WTC11 (cell line): ENCODE measurements around the gene SLC16A14. TPM values are rescaled to one million over a fixed set of nuclear protein-coding genes. Genes with fewer than 3 reads are reported as not detected.
A peak's percentile ranks its signal among the peaks of the same experiment; 100 is the strongest.

Source experiments
- ATAC-seq: fragments of 200-7000 bp; cut with Tn5 transposase; 2 replicates; pipeline ENCODE4 v1.10.0; 2021; ENCODE audit warnings: mild to moderate bottlenecking, moderate library complexity
- CTCF ChIA-PET: fragments of 300-600 bp; sonication (Branson Sonifier 250); formaldehyde crosslinking; loops from one replicate; lab custom pipeline; 2021; ENCODE audit warnings: antibody characterized with exemption; lab: Charles Lee
- POLR2A ChIA-PET: fragments of 350-600 bp; sonication (Branson Sonifier 250); formaldehyde crosslinking; loops from one replicate; lab custom pipeline; 2021; ENCODE audit warnings: antibody characterized with exemption; lab: Charles Lee
- DNase-seq: peaks from one replicate; pipeline ENCODE4 v3.0.0; 2021; ENCODE audit warnings: low spot score
- H3K27ac Mint-ChIP-seq: 2 replicates; pipeline ENCODE4 v1.8.0; 2021; ENCODE audit warnings: mixed read lengths
- H3K27me3 Mint-ChIP-seq: 2 replicates; pipeline ENCODE4 v1.8.0; 2021; ENCODE audit warnings: low read depth, mild to moderate bottlenecking, moderate library complexity, mixed read lengths
- H3K36me3 Mint-ChIP-seq: 2 replicates; pipeline ENCODE4 v1.8.0; 2021; ENCODE audit warnings: mixed read lengths
- H3K4me1 Mint-ChIP-seq: 2 replicates; pipeline ENCODE4 v1.8.0; 2022; ENCODE audit warnings: mixed read lengths
- H3K4me3 Mint-ChIP-seq: 2 replicates; pipeline ENCODE4 v1.8.0; 2021; ENCODE audit warnings: mild to moderate bottlenecking, moderate library complexity, mixed read lengths
- H3K9me3 Mint-ChIP-seq: 2 replicates; pipeline ENCODE4 v1.8.0; 2021; ENCODE audit warnings: mixed read lengths
- CREB1 ChIP-seq: sonication (generic); formaldehyde crosslinking; IDR thresholded peaks from 2 replicates; pipeline ENCODE4 v1.8.0; 2023; ENCODE audit warnings: mild to moderate bottlenecking, missing genetic modification reagents
- CREM ChIP-seq: sonication (generic); formaldehyde crosslinking; IDR thresholded peaks from 2 replicates; pipeline ENCODE4 v1.8.1; 2022; ENCODE audit warnings: mild to moderate bottlenecking, missing genetic modification reagents, moderate library complexity
- ESRRA ChIP-seq: sonication (generic); formaldehyde crosslinking; IDR thresholded peaks from 2 replicates; pipeline ENCODE4 v1.8.1; 2022; ENCODE audit warnings: mild to moderate bottlenecking, missing genetic modification reagents, borderline replicate concordance
- FOXP1 ChIP-seq: sonication (generic); formaldehyde crosslinking; IDR thresholded peaks from 2 replicates; pipeline ENCODE4 v1.8.0; 2022; ENCODE audit warnings: missing genetic modification reagents, mild to moderate bottlenecking, moderate library complexity, borderline replicate concordance
- IRF2 ChIP-seq: sonication (generic); formaldehyde crosslinking; IDR thresholded peaks from 2 replicates; pipeline ENCODE4 v1.8.0; 2022; ENCODE audit warnings: low read depth, missing genetic modification reagents, borderline replicate concordance
- KAT7 ChIP-seq: sonication (generic); formaldehyde crosslinking; IDR thresholded peaks from 2 replicates; pipeline ENCODE4 v1.8.1; 2023; ENCODE audit warnings: missing genetic modification reagents, mild to moderate bottlenecking, borderline replicate concordance
- NR1H2 ChIP-seq: sonication (generic); formaldehyde crosslinking; IDR thresholded peaks from 2 replicates; pipeline ENCODE4 v1.9.0; 2021; ENCODE audit warnings: mild to moderate bottlenecking, moderate library complexity, missing genetic modification reagents
- RORB ChIP-seq: fragments of 250-450 bp; sonication (Bioruptor Pico); IDR thresholded peaks from 2 replicates; pipeline ENCODE4 v1.9.0; 2021; ENCODE audit warnings: mild to moderate bottlenecking
- TCF7 ChIP-seq: sonication (generic); formaldehyde crosslinking; IDR thresholded peaks from 2 replicates; pipeline ENCODE4 v1.8.0; 2022; ENCODE audit warnings: mild to moderate bottlenecking, low read depth, missing genetic modification reagents, moderate library complexity
- ZBTB21 ChIP-seq: sonication (generic); formaldehyde crosslinking; IDR thresholded peaks from 2 replicates; pipeline ENCODE4 v1.8.1; 2023; ENCODE audit warnings: mild to moderate bottlenecking, missing genetic modification reagents, borderline replicate concordance
- ZNF317 ChIP-seq: sonication (generic); formaldehyde crosslinking; IDR thresholded peaks from 2 replicates; pipeline ENCODE4 v1.8.1; 2023; ENCODE audit warnings: low read depth, mild to moderate bottlenecking, moderate library complexity, missing genetic modification reagents, borderline replicate concordance
- ZNF396 ChIP-seq: fragments of 250-450 bp; sonication (Bioruptor Pico); IDR thresholded peaks from 2 replicates; pipeline ENCODE4 v1.8.0; 2021; ENCODE audit warnings: mild to moderate bottlenecking, moderate library complexity, borderline replicate concordance
- total RNA-seq: library from RNA; stranded (reverse); gene quantifications from 3 replicates; pipeline ENCODE4 v1.2.3, GENCODE V29; 2021
- TF ChIP-seq, protein P1 (sequence below): fragments of 200-600 bp; IDR thresholded peaks from 2 replicates; pipeline ENCODE4 v1.8.0; 2022; ENCODE audit warnings: antibody characterized with exemption
- TF ChIP-seq, protein P2 (sequence below): sonication (generic); formaldehyde crosslinking; IDR thresholded peaks from 2 replicates; pipeline ENCODE4 v1.8.1; 2023; ENCODE audit warnings: mild to moderate bottlenecking, missing genetic modification reagents, moderate library complexity
- TF ChIP-seq, protein P3 (sequence below): sonication (generic); formaldehyde crosslinking; IDR thresholded peaks from 2 replicates; pipeline ENCODE4 v1.8.0; 2022; ENCODE audit warnings: mild to moderate bottlenecking, missing genetic modification reagents
- TF ChIP-seq, protein P4 (sequence below): sonication (generic); formaldehyde crosslinking; IDR thresholded peaks from 2 replicates; pipeline ENCODE4 v1.8.1; 2023; ENCODE audit warnings: mild to moderate bottlenecking, missing genetic modification reagents, moderate library complexity
- TF ChIP-seq, protein P5 (sequence below): sonication (generic); formaldehyde crosslinking; IDR thresholded peaks from 2 replicates; pipeline ENCODE4 v1.8.1; 2022; ENCODE audit warnings: low read depth, missing genetic modification reagents, borderline replicate concordance
- TF ChIP-seq, protein P6 (sequence below): fragments of 250-450 bp; sonication (Bioruptor Pico); IDR thresholded peaks from 2 replicates; pipeline ENCODE4 v2.1.2; 2022; ENCODE audit warnings: mild to moderate bottlenecking, moderate library complexity
- TF ChIP-seq, protein P7 (sequence below): fragments of 250-450 bp; sonication (Bioruptor Pico); IDR thresholded peaks from 2 replicates; pipeline ENCODE4 v1.9.0; 2021; ENCODE audit warnings: mild to moderate bottlenecking
- TF ChIP-seq, protein P8 (sequence below): fragments of 250-450 bp; sonication (Bioruptor Pico); IDR thresholded peaks from 2 replicates; pipeline ENCODE4 v1.9.0; 2021; ENCODE audit warnings: moderate library complexity, mild to moderate bottlenecking, inconsistent platforms, borderline replicate concordance
- TF ChIP-seq, protein P9 (sequence below): sonication (generic); formaldehyde crosslinking; IDR thresholded peaks from 2 replicates; pipeline ENCODE4 v1.8.0; 2022; ENCODE audit warnings: mild to moderate bottlenecking, missing genetic modification reagents

Gene SLC16A14
- total RNA-seq, 1 experiment from 2014 or later = 1.7 TPM

DNA sequence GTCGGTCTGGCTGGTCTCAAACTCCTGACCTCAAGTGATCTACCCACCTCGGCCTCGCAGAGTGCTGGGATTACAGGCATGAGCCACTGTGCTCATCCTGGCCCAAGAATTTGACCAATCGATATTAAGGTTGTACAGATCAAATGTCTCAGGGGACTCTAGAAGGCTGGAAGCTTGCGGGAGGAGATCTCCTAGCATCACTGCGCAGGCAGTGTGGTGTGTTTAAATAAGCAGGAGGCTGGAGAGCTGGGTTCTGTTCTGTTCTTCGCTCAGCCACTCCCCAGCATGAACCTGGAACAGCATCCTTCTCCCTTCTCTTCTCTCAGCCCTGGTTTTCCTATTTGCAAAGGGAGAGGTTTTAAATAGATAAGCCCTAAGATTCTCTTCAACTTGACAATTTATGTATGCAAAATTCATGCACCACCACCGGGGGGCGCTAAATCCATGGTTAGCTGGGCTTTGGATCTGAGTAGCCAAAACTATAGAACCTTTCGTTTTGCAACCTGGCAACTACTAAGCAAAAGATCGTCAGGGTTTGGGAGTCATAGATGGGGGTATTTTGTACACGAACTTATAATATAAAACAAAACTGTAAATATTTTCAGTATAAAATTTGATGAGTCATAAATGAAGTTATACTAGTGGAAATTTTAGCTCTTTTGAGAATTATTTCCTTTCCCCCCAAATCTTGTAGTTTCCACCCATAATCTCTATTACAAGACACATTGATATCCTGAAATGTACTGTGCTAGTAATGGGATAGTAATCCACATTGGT is 60.6 kb downstream of the SLC16A14 start:
- peak; percentile 70 for ATAC-seq
- Mint-ChIP-seq H3K9me3 (no peaks in the 10 kb centered on the region), H3K36me3 (no peaks in the 10 kb centered on the region), H3K27ac (no peak overlapping the region), H3K4me1 (peaks cover 6% of the 10 kb centered on the region; the same call in 1 of the 2 replicates), H3K4me3 (no peak overlapping the region), H3K27me3 (no peaks in the 10 kb centered on the region)
- peak; percentile 82 for DNase-seq
- TF ChIP-seq NR1H2 = no peak
- TF ChIP-seq, protein P1, sequence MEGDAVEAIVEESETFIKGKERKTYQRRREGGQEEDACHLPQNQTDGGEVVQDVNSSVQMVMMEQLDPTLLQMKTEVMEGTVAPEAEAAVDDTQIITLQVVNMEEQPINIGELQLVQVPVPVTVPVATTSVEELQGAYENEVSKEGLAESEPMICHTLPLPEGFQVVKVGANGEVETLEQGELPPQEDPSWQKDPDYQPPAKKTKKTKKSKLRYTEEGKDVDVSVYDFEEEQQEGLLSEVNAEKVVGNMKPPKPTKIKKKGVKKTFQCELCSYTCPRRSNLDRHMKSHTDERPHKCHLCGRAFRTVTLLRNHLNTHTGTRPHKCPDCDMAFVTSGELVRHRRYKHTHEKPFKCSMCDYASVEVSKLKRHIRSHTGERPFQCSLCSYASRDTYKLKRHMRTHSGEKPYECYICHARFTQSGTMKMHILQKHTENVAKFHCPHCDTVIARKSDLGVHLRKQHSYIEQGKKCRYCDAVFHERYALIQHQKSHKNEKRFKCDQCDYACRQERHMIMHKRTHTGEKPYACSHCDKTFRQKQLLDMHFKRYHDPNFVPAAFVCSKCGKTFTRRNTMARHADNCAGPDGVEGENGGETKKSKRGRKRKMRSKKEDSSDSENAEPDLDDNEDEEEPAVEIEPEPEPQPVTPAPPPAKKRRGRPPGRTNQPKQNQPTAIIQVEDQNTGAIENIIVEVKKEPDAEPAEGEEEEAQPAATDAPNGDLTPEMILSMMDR = peak; percentile 81
- CTCF ChIA-PET = interaction anchor here (0.6 to 3.8 kb wide), 9 partner anchors 9 to 603 kb away, joined by 3 to 34 read pairs (median 5); partner anchors contain the start of gene SLC16A14
- POLR2A ChIA-PET = interaction anchor here (0.6 to 1.2 kb wide), 2 partner anchors 45 to 152 kb away, joined by 3 read pairs; no protein-coding TSS in a partner anchor

DNA sequence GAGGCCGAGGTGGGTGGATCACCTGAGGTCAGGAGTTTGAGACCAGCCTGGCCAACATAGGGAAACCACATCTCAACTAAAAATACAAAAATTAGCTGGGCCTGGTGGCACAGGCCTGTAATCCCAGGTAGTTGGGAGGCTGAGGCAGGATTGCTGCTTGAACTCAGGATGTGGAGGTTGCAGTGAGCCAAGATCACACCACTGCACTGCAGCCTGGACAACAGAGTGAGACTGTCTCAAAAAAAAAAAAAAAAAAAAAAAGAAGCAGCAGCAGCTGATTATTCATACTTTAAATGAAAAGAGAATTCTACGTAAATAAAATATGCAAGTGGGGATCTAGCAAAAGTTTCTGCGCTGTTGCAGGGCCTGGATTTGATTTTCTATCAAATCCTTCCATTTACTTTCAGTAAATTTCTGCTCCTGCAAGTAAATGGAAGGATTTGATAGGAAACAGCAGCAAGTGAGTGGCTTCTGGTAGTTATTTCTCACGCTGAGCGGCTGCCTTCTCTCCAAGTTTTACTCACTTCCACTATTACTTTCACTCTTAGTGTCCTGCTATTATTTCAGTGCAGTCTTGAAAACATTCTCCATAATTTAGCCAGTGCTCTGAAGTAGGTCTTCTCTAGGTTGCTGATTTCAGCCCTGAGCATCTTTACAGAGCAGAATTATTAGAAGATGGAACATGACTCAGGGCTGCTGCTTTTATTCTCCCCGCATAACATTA is 68.4 kb downstream of the SLC16A14 start:
- ATAC-seq (no peak), DNase-seq (no peak)
- Mint-ChIP-seq H3K4me1 (no peaks in the 10 kb centered on the region), H3K36me3 (no peaks in the 10 kb centered on the region; the same call in 1 of the 2 replicates), H3K9me3 (no peaks in the 10 kb centered on the region), H3K27me3 (no peaks in the 10 kb centered on the region), H3K4me3 (no peak overlapping the region), H3K27ac (no peak overlapping the region)
- ChIA-PET POLR2A (no interaction called here), CTCF (interaction anchor here (0.5 to 0.7 kb wide), 2 partner anchors 160 to 427 kb away, joined by 3 to 4 read pairs; no protein-coding TSS in a partner anchor)
- TF ChIP-seq, protein P2, sequence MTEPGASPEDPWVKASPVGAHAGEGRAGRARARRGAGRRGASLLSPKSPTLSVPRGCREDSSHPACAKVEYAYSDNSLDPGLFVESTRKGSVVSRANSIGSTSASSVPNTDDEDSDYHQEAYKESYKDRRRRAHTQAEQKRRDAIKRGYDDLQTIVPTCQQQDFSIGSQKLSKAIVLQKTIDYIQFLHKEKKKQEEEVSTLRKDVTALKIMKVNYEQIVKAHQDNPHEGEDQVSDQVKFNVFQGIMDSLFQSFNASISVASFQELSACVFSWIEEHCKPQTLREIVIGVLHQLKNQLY (CRISPR knock-in tag) = no peak
- TF ChIP-seq ESRRA (CRISPR knock-in tag) (no peak), ZBTB21 (CRISPR knock-in tag) (no peak), RORB (CRISPR knock-in tag) (no peak), IRF2 (no peak), CREB1 (CRISPR knock-in tag) (no peak), FOXP1 (no peak), ZNF396 (CRISPR knock-in tag) (no peak), KAT7 (no peak), TCF7 (CRISPR knock-in tag) (no peak), CREM (no peak), ZNF317 (CRISPR knock-in tag) (no peak)
- TF ChIP-seq, protein P3, sequence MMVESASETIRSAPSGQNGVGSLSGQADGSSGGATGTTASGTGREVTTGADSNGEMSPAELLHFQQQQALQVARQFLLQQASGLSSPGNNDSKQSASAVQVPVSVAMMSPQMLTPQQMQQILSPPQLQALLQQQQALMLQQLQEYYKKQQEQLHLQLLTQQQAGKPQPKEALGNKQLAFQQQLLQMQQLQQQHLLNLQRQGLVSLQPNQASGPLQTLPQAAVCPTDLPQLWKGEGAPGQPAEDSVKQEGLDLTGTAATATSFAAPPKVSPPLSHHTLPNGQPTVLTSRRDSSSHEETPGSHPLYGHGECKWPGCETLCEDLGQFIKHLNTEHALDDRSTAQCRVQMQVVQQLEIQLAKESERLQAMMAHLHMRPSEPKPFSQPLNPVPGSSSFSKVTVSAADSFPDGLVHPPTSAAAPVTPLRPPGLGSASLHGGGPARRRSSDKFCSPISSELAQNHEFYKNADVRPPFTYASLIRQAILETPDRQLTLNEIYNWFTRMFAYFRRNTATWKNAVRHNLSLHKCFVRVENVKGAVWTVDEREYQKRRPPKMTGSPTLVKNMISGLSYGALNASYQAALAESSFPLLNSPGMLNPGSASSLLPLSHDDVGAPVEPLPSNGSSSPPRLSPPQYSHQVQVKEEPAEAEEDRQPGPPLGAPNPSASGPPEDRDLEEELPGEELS (CRISPR knock-in tag) = no peak
- TF ChIP-seq, protein P4, sequence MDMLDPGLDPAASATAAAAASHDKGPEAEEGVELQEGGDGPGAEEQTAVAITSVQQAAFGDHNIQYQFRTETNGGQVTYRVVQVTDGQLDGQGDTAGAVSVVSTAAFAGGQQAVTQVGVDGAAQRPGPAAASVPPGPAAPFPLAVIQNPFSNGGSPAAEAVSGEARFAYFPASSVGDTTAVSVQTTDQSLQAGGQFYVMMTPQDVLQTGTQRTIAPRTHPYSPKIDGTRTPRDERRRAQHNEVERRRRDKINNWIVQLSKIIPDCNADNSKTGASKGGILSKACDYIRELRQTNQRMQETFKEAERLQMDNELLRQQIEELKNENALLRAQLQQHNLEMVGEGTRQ (CRISPR knock-in tag) = no peak
- TF ChIP-seq, protein P5, sequence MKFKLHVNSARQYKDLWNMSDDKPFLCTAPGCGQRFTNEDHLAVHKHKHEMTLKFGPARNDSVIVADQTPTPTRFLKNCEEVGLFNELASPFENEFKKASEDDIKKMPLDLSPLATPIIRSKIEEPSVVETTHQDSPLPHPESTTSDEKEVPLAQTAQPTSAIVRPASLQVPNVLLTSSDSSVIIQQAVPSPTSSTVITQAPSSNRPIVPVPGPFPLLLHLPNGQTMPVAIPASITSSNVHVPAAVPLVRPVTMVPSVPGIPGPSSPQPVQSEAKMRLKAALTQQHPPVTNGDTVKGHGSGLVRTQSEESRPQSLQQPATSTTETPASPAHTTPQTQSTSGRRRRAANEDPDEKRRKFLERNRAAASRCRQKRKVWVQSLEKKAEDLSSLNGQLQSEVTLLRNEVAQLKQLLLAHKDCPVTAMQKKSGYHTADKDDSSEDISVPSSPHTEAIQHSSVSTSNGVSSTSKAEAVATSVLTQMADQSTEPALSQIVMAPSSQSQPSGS = no peak
- TF ChIP-seq, protein P6, sequence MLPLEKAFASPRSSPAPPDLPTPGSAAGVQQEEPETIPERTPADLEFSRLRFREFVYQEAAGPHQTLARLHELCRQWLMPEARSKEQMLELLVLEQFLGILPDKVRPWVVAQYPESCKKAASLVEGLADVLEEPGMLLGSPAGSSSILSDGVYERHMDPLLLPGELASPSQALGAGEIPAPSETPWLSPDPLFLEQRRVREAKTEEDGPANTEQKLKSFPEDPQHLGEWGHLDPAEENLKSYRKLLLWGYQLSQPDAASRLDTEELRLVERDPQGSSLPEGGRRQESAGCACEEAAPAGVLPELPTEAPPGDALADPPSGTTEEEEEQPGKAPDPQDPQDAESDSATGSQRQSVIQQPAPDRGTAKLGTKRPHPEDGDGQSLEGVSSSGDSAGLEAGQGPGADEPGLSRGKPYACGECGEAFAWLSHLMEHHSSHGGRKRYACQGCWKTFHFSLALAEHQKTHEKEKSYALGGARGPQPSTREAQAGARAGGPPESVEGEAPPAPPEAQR = no peak
- TF ChIP-seq, protein P7, sequence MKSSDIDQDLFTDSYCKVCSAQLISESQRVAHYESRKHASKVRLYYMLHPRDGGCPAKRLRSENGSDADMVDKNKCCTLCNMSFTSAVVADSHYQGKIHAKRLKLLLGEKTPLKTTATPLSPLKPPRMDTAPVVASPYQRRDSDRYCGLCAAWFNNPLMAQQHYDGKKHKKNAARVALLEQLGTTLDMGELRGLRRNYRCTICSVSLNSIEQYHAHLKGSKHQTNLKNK (CRISPR knock-in tag) = no peak
- TF ChIP-seq, protein P8, sequence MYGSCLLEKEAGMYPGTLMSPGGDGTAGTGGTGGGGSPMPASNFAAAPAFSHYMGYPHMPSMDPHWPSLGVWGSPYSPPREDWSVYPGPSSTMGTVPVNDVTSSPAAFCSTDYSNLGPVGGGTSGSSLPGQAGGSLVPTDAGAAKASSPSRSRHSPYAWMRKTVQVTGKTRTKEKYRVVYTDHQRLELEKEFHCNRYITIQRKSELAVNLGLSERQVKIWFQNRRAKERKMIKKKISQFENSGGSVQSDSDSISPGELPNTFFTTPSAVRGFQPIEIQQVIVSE (CRISPR knock-in tag) = no peak
- TF ChIP-seq, protein P9, sequence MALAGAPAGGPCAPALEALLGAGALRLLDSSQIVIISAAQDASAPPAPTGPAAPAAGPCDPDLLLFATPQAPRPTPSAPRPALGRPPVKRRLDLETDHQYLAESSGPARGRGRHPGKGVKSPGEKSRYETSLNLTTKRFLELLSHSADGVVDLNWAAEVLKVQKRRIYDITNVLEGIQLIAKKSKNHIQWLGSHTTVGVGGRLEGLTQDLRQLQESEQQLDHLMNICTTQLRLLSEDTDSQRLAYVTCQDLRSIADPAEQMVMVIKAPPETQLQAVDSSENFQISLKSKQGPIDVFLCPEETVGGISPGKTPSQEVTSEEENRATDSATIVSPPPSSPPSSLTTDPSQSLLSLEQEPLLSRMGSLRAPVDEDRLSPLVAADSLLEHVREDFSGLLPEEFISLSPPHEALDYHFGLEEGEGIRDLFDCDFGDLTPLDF (CRISPR knock-in tag) = no peak
